Trophoblast cell (in vitro differentiated cells and primary cell): Measurements from ENCODE around the gene KIAA0513.

Source experiments
- DNase-seq, 2 donors: peaks; one replicate each; pipeline ENCODE4 v3.0.0-alpha.2; 2016
- H2AFZ ChIP-seq: 2 replicates; pipeline ENCODE4 v1.6.1; 2013; ENCODE audit warnings: low read length, moderate library complexity, mild to moderate bottlenecking; ENCODE audit not compliant: insufficient read depth, poor library complexity
- H2AK5ac ChIP-seq: 2 replicates; pipeline ENCODE4 v1.6.1; 2013; ENCODE audit warnings: mild to moderate bottlenecking, low read length
- H2BK120ac ChIP-seq: 2 replicates; pipeline ENCODE4 v1.6.1; 2013; ENCODE audit warnings: low read length, mild to moderate bottlenecking, moderate library complexity; ENCODE audit not compliant: insufficient read depth, poor library complexity
- H2BK12ac ChIP-seq: 2 replicates; pipeline ENCODE4 v1.6.1; 2013; ENCODE audit warnings: mild to moderate bottlenecking, low read length, moderate library complexity
- H2BK5ac ChIP-seq: 2 replicates; pipeline ENCODE4 v1.6.1; 2013; ENCODE audit warnings: low read length, low read depth, moderate library complexity, mild to moderate bottlenecking; ENCODE audit not compliant: poor library complexity
- H3K14ac ChIP-seq: 2 replicates; pipeline ENCODE4 v1.6.1; 2013; ENCODE audit warnings: mild to moderate bottlenecking, low read length
- H3K18ac ChIP-seq: 2 replicates; pipeline ENCODE4 v1.6.1; 2013; ENCODE audit warnings: mild to moderate bottlenecking, low read length
- H3K23ac ChIP-seq: 2 replicates; pipeline ENCODE4 v1.6.1; 2013; ENCODE audit warnings: low read length
- H3K27ac ChIP-seq: 2 replicates; pipeline ENCODE4 v1.5.1; 2013; ENCODE audit warnings: low read depth, mild to moderate bottlenecking, inconsistent platforms, low read length, moderate library complexity
- H3K27me3 ChIP-seq: 2 replicates; pipeline ENCODE4 v1.6.1; 2013; ENCODE audit warnings: inconsistent platforms, mild to moderate bottlenecking, low read length, moderate library complexity; ENCODE audit not compliant: insufficient read depth
- H3K36me3 ChIP-seq, 2 experiments: 1 replicate in 1 of 2; 2 replicates in 1 of 2; pipeline ENCODE4 v1.6.1; 2013; ENCODE audit warnings: low read length in 2 of 2, mild to moderate bottlenecking in 2 of 2, moderate library complexity in 1 of 2; ENCODE audit not compliant: insufficient read depth in 2 of 2, control insufficient read depth in 1 of 2
- H3K4ac ChIP-seq: 2 replicates; pipeline ENCODE4 v1.6.1; 2013; ENCODE audit warnings: low read depth, mild to moderate bottlenecking, low read length, moderate library complexity
- H3K4me1 ChIP-seq, 2 experiments: 1 replicate in 1 of 2; 2 replicates in 1 of 2; pipeline ENCODE4 v1.6.1; 2013; ENCODE audit warnings: low read length in 2 of 2, mild to moderate bottlenecking in 2 of 2, moderate library complexity in 1 of 2; ENCODE audit not compliant: insufficient read depth in 2 of 2, control insufficient read depth in 1 of 2
- H3K4me2 ChIP-seq: 2 replicates; pipeline ENCODE4 v1.6.1; 2013; ENCODE audit warnings: inconsistent platforms, mild to moderate bottlenecking, low read length, moderate library complexity
- H3K4me3 ChIP-seq: 2 replicates; pipeline ENCODE4 v1.5.1; 2013; ENCODE audit warnings: mild to moderate bottlenecking, low read depth, low read length, inconsistent platforms
- H3K79me1 ChIP-seq: one replicate; pipeline ENCODE4 v1.6.1; 2013; ENCODE audit warnings: low read length
- H3K79me2 ChIP-seq: 2 replicates; pipeline ENCODE4 v1.6.1; 2013; ENCODE audit warnings: low read length, mild to moderate bottlenecking; ENCODE audit not compliant: control insufficient read depth, insufficient read depth, poor library complexity
- H3K9ac ChIP-seq: 2 replicates; pipeline ENCODE4 v1.6.1; 2013; ENCODE audit warnings: mild to moderate bottlenecking, low read length
- H3K9me3 ChIP-seq: 2 replicates; pipeline ENCODE4 v1.6.1; 2013; ENCODE audit warnings: low read depth, mild to moderate bottlenecking, control low read depth, inconsistent platforms, low read length; ENCODE audit not compliant: insufficient read depth
- H4K12ac ChIP-seq: 2 replicates; pipeline ENCODE4 v1.6.1; 2013; ENCODE audit warnings: low read depth, mild to moderate bottlenecking, low read length, moderate library complexity
- H4K8ac ChIP-seq: 2 replicates; pipeline ENCODE4 v1.6.1; 2013; ENCODE audit warnings: low read depth, mild to moderate bottlenecking, low read length, moderate library complexity
- H4K91ac ChIP-seq: one replicate; pipeline ENCODE4 v1.6.1; 2013; ENCODE audit warnings: low read depth, mild to moderate bottlenecking, low read length, moderate library complexity
- WGBS: extraction: QIAGEN DNeasy Blood & Tissue Kit; methylation state at CpG from one replicate; pipeline ENCODE4 v1.1.7; 2013; ENCODE audit warnings: missing lambda C conversion rate; ENCODE audit not compliant: insufficient read length, insufficient coverage; ENCODE audit errors: extremely low coverage; 5-methylcytosine and 5-hydroxymethylcytosine counted together

Gene KIAA0513

GRCh38 chr16:85019659-85020245 lies 7.8 kb upstream of the KIAA0513 start:
- Histone ChIP-seq H3K9ac (no peak overlapping the region), H3K79me1 (peaks cover 3% of the 10 kb centered on the region), H3K4ac (no peak overlapping the region), H3K27me3 (no peaks in the 10 kb centered on the region), H3K4me3 (no peak overlapping the region), H2AK5ac (no peak overlapping the region), H2BK120ac (no peak overlapping the region), H2AFZ (no peak overlapping the region), H3K27ac (no peak overlapping the region), H4K8ac (no peak overlapping the region), H3K18ac (no peak overlapping the region), H3K4me2 (no peak overlapping the region), H3K4me1 (no peaks in the 10 kb centered on the region), H4K12ac (no peak overlapping the region), H2BK12ac (no peak overlapping the region), H3K36me3 (no peaks in the 10 kb centered on the region), H3K79me2 (no peaks in the 10 kb centered on the region), H3K23ac (no peak overlapping the region), H3K9me3 (no peaks in the 10 kb centered on the region), H4K91ac (no peak overlapping the region), H2BK5ac (no peak overlapping the region), H3K14ac (no peak overlapping the region)
- DNase-seq, result no peak
- WGBS, result no CpG with 5 or more reads among the region's 9 CpGs

DNA sequence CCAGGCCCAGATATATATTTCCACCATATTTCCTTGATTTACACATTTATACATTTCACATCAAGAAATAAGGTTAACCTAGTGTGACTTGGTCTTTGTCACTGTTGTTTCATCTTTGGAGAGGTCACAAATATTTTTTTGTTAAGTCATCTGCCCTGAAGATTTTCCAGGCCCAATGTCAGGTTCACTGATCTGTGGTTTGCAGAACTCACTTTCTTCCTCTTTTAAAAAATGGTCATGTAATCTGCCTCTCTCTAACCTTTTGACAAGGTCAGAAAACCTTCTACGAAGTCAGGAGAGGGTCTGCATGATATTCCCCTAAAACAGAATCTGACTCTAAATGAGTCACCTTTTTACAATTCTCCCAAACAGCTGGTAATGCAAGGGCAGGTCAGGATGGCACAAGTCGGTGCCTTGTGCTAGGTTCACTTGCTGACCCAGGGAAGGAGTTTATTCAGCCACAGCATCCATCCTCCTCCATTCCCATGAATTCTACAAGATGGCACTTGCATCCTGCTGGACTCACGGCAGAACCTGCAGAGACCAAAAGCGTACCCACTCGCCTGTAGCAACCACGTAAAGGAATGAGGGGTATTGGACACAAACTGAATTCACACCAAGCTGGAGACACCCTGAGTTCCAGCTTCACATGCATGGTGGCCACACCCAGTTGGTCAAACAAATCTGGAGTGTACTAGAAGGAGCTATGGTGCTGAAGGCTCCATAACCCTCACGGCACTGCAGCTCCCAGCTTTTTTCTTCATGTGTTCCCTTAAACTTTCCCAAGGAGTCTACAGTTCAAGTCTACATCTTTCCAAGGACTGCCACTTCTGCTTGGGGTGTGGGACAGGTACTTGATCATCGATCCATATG lies 1.6 kb upstream of the KIAA0513 start:
- H2BK120ac ChIP-seq, result no peak overlapping the region
- no peak overlapping the region for H3K9ac ChIP-seq
- no peak overlapping the region for H4K91ac ChIP-seq
- H3K4me1 ChIP-seq, result peaks cover 19 to 22% of the 10 kb centered on the region in 2 experiments
- H3K4me3 ChIP-seq, result no peak overlapping the region
- H3K18ac ChIP-seq, result no peak overlapping the region
- no peak overlapping the region for H2BK5ac ChIP-seq
- H3K27ac ChIP-seq, result no peak overlapping the region
- no peak overlapping the region for H3K4me2 ChIP-seq
- no peak overlapping the region for H3K4ac ChIP-seq
- peaks cover 7% of the 10 kb centered on the region for H3K79me1 ChIP-seq
- no peaks in the 10 kb centered on the region for H3K36me3 ChIP-seq
- H2BK12ac ChIP-seq, result no peak overlapping the region
- H4K8ac ChIP-seq, result no peak overlapping the region
- no peak overlapping the region for H4K12ac ChIP-seq
- no peaks in the 10 kb centered on the region for H3K9me3 ChIP-seq
- H3K14ac ChIP-seq, result no peak overlapping the region
- WGBS, result no CpG with 5 or more reads among the region's 8 CpGs
- H3K79me2 ChIP-seq, result peaks cover 6% of the 10 kb centered on the region
- no peaks in the 10 kb centered on the region for H3K27me3 ChIP-seq
- no peak overlapping the region for H3K23ac ChIP-seq
- no peak overlapping the region for H2AFZ ChIP-seq
- peak in 1 of 2 donors; percentile 17 for DNase-seq
- H2AK5ac ChIP-seq, result no peak overlapping the region

DNA sequence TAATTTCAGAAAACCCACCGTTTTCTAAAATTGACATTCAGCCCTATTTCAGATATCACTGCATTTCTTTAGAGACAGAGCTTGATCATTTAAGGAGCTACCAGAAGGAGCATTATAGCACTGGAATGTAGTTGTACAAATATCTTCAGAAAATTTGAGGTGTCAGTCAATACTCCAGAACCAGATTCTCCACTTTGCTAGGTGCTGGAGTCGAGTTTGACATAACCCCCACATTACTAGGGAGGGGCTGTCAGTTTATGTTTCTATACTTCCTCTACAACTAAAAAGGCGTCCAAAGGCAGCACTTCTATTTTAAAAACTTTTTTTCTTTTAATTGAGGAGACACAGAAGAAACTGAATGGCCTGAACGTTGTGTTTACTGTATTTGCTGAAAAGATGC lies 892 bp upstream of the KIAA0513 start:
- no CpG with 5 or more reads among the region's 4 CpGs for WGBS
- H4K8ac ChIP-seq, result no peak overlapping the region
- no peak overlapping the region for H2AFZ ChIP-seq

DNA sequence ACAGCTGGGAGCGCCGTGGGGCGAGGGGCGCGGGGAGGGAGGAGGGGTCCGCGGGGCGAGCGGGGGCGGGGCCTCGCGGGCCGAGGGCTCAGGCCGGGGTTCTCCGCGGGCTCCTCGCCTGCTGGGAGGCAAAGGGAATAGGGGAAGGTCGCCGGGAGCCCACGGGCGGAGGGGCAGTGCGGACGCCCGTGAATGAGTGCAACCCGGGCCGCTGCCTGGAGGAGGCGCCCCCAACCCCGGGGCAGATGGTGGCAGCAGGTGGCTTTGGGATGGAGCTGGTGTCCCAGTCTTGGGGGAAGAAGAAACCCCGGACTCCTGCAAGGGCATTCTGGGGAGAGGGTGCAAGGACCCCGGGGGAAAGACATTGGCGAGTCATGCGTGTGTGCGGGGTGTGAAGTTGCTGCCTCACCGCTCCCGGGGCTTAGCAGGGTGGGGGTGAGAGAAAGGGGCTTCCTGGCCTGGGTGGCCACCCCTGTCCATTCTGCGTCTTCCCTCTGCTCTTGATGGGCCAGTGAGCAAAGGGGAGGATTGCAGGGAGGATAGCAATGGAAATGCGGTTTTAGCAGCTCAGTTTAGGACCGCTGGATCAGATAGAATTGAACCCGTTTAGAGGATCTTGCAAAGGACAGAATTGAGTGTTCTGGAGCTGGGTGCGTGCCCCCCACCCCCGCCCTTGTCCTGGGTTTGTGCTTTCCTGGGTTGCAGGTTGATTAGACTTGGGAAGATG lies 526 bp downstream of the KIAA0513 start:
- peak overlapping the region; percentile 81 for H4K8ac ChIP-seq
- peaks cover 6% of the 10 kb centered on the region for H3K79me2 ChIP-seq
- no peak overlapping the region for H3K23ac ChIP-seq
- H2BK120ac ChIP-seq, result peak overlapping the region; percentile 61
- peak overlapping the region; percentile 75 for H3K4me2 ChIP-seq
- peak overlapping the region; percentile 41 for H3K4ac ChIP-seq
- DNase-seq, result no peak
- H2AK5ac ChIP-seq, result peak overlapping the region; percentile 1
- no peaks in the 10 kb centered on the region for H3K36me3 ChIP-seq
- peak overlapping the region; percentile 89 for H3K4me3 ChIP-seq
- no CpG with 5 or more reads among the region's 41 CpGs for WGBS
- peak overlapping the region; percentile 83 for H4K91ac ChIP-seq
- peak overlapping the region; percentile 20 for H2BK12ac ChIP-seq
- peaks cover 19 to 22% of the 10 kb centered on the region in 2 experiments for H3K4me1 ChIP-seq
- peak overlapping the region; percentile 96 for H2AFZ ChIP-seq
- no peaks in the 10 kb centered on the region for H3K27me3 ChIP-seq
- H2BK5ac ChIP-seq, result no peak overlapping the region
- peak overlapping the region; percentile 90 for H3K9ac ChIP-seq
- H3K27ac ChIP-seq, result no peak overlapping the region
- peak overlapping the region; percentile 94 for H3K18ac ChIP-seq
- peak overlapping the region; percentile 85 for H3K14ac ChIP-seq
- H3K9me3 ChIP-seq, result no peaks in the 10 kb centered on the region
- peak overlapping the region; percentile 70 for H4K12ac ChIP-seq
- H3K79me1 ChIP-seq, result peaks cover 7% of the 10 kb centered on the region

More for the DNA sequence above, 892 bp upstream of the KIAA0513 start:
- H4K12ac ChIP-seq, result no peak overlapping the region
- H3K27ac ChIP-seq, result no peak overlapping the region
- peaks cover 7% of the 10 kb centered on the region for H3K79me1 ChIP-seq
- H3K18ac ChIP-seq, result no peak overlapping the region
- no peak overlapping the region for H3K23ac ChIP-seq
- no peak overlapping the region for H3K4me3 ChIP-seq
- H4K91ac ChIP-seq, result no peak overlapping the region
- peak overlapping the region; percentile 35 for H3K4me2 ChIP-seq
- no peak overlapping the region for H2BK5ac ChIP-seq
- H2BK12ac ChIP-seq, result no peak overlapping the region
- no peak overlapping the region for H3K4ac ChIP-seq
- H3K36me3 ChIP-seq, result no peaks in the 10 kb centered on the region
- H3K79me2 ChIP-seq, result peaks cover 6% of the 10 kb centered on the region
- H3K4me1 ChIP-seq, result peaks cover 19 to 22% of the 10 kb centered on the region in 2 experiments
- no peak for DNase-seq
- no peak overlapping the region for H2AK5ac ChIP-seq
- no peak overlapping the region for H2BK120ac ChIP-seq
- H3K14ac ChIP-seq, result no peak overlapping the region
- H3K9me3 ChIP-seq, result no peaks in the 10 kb centered on the region
- H3K9ac ChIP-seq, result no peak overlapping the region
- no peaks in the 10 kb centered on the region for H3K27me3 ChIP-seq
